ENCODE data around the gene TRMT11. TPM values are rescaled to one million over a fixed set of nuclear protein-coding genes. Genes with fewer than 3 reads are reported as not detected.
A peak's percentile ranks its signal among the peaks of the same experiment; 100 is the strongest.

TRMT11 gene
- total and polyA plus RNA-seq, 10 donors: 10.7 to 37.7 (median 22.2) TPM

DNA sequence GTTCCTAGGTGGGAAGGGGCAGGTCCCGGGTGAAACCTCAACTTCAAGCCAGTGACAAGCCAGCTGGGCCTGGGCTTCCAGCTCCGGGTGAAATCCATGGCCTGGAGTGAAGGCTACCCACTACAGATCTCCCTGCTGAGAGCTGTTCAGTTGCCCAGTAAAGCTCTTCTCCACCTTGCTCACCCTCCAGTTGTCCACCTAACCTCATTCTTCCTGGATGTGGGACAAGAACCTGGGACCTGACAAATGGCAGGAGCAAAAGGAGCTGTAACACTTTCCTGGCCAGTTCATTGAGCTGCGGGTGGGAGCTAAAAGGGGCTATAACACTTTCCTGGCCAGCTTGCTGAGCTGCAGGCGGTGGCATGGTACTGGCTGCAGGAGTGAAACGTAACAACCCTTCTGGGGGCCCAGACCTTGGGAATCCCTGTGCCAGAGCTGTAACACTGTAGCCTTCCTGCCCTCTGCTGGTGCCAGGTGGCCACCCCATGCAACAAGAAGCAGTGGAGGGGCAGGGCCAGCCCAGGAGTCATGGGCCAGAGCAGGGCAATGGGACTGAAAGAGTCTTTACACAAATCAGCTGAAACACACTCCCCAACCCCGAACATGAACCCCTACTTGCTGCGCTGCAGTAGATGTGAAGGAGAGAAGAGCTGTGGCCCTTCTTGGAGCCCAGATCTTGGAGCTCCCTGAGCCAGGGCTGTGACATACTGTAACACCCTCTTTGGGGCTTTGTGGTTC lies 33.4 kb upstream of the TRMT11 start:
- WGBS, 5 donors: 83 to 92% (median 88%) methylated on average over 7 of the region's 7 CpGs

DNA sequence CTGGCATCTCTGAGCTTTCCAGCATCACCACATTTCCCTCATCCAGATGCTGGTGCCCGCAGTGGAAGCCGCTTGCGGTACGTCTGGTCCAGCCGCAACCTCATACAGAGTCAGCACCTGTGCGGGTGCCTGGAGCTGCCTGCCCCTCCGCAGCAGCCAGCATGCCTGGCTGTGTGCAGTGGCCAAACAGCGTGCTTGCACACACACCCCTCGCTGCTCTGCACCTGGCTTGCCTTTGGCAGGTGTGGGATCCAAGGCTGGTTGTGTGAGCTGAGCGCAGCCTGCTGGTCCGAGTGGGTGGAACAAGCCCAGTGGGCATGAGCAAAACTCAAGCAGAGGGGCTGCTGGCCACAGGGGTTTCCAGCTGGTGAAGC lies 32.9 kb upstream of the TRMT11 start:
- Histone ChIP-seq H3K9me3 (no peaks in the 10 kb centered on the region), H3K4me3 (no peak overlapping the region), H3K4me1 (peaks cover 9 to 21% (median 19%) of the 10 kb centered on the region in 6 donors), H3K27ac (no peak overlapping the region), H3K36me3 (no peaks in the 10 kb centered on the region), H3K27me3 (replicated peaks in 1 of 7) (peaks cover 0 to 9% (median 0%) of the 10 kb centered on the region in 7 donors)
- WGBS, 5 donors: 75 to 90% (median 85%) methylated on average over 7 to 11 of the region's 11 CpGs
- TF ChIP-seq POLR2AphosphoS5 (IDR thresholded peaks at IDR 0.05) (no peak), POLR2A (IDR thresholded peaks at IDR 0.05) (no peak)
- TF ChIP-seq, protein P1, sequence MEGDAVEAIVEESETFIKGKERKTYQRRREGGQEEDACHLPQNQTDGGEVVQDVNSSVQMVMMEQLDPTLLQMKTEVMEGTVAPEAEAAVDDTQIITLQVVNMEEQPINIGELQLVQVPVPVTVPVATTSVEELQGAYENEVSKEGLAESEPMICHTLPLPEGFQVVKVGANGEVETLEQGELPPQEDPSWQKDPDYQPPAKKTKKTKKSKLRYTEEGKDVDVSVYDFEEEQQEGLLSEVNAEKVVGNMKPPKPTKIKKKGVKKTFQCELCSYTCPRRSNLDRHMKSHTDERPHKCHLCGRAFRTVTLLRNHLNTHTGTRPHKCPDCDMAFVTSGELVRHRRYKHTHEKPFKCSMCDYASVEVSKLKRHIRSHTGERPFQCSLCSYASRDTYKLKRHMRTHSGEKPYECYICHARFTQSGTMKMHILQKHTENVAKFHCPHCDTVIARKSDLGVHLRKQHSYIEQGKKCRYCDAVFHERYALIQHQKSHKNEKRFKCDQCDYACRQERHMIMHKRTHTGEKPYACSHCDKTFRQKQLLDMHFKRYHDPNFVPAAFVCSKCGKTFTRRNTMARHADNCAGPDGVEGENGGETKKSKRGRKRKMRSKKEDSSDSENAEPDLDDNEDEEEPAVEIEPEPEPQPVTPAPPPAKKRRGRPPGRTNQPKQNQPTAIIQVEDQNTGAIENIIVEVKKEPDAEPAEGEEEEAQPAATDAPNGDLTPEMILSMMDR (IDR thresholded peaks at IDR 0.05 in 8 of 11, conservative IDR thresholded peaks at IDR 0.05 in 3 of 11): no peak
- intact Hi-C loops (cut with DNase I; ENCODE audit: low total_unique reads): loop anchor here (10.0 kb wide), 1 partner anchor 99 kb away; no protein-coding TSS in a partner anchor
- peak; percentile 72 for DNase-seq

More for the DNA sequence above, 33.4 kb upstream of the TRMT11 start:
- H3K36me3 ChIP-seq: no peaks in the 10 kb centered on the region
- TF ChIP-seq POLR2A (IDR thresholded peaks at IDR 0.05): no peak
- TF ChIP-seq, protein P1 (IDR thresholded peaks at IDR 0.05 in 8 of 11, conservative IDR thresholded peaks at IDR 0.05 in 3 of 11): no peak
- no peak for TF ChIP-seq POLR2AphosphoS5 (IDR thresholded peaks at IDR 0.05)
- peaks cover 0 to 9% (median 0%) of the 10 kb centered on the region in 7 donors for H3K27me3 ChIP-seq (replicated peaks in 1 of 7)
- intact Hi-C loops (cut with DNase I; ENCODE audit: low total_unique reads): loop anchor here (10.0 kb wide), 1 partner anchor 98 kb away; no protein-coding TSS in a partner anchor
- no peak overlapping the region for H3K4me3 ChIP-seq
- H3K27ac ChIP-seq: no peak overlapping the region
- peak; percentile 71 for DNase-seq
- H3K4me1 ChIP-seq: peaks cover 7 to 16% (median 13%) of the 10 kb centered on the region in 6 donors
- H3K9me3 ChIP-seq: no peaks in the 10 kb centered on the region

DNA sequence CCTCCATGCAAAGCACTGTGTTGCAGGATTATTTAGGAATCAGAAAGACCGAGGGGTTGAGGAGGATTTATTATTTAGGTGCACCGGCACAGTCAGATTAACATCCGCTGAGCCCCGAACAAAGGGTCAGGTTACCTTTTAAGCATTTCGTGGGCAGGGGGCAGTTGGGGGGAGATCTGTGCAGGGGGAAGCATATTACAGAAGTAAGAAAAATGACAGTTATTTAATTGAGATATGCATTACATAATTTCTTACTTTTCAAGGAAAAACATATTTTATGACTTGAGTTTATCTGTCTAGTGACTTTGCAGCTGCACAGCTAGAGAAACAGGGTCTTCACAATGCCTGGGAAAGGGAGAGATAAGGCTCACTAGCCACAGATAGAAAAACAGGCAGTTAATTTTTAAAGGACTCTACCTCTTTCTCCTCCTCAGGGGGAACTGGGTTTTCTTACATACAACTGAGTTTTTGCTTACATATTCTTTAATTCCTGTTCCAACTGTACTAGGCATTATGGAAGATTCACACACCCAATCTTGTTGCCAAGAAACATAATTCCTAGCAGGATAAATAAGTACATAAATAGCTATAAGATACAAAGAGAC lies 31.5 kb upstream of the TRMT11 start:
- Histone ChIP-seq H3K27me3 (replicated peaks in 1 of 7) (peaks cover 0 to 9% (median 0%) of the 10 kb centered on the region in 7 donors), H3K4me3 (no peak overlapping the region), H3K27ac (no peak overlapping the region), H3K36me3 (no peaks in the 10 kb centered on the region), H3K4me1 (peaks cover 9 to 35% (median 30%) of the 10 kb centered on the region in 6 donors), H3K9me3 (no peaks in the 10 kb centered on the region)
- intact Hi-C loops (cut with DNase I; ENCODE audit: low total_unique reads): loop anchor here (5.0 to 10.0 kb wide), 2 partner anchors 100 to 173 kb away; no protein-coding TSS in a partner anchor
- 60 to 88% (median 75%) methylated on average over 5 of the region's 5 CpGs for WGBS, 5 donors
- no peak for DNase-seq
- TF ChIP-seq POLR2A (IDR thresholded peaks at IDR 0.05): no peak
- TF ChIP-seq, protein P1 (IDR thresholded peaks at IDR 0.05 in 8 of 11, conservative IDR thresholded peaks at IDR 0.05 in 3 of 11): no peak
- no peak for TF ChIP-seq POLR2AphosphoS5 (IDR thresholded peaks at IDR 0.05)

DNA sequence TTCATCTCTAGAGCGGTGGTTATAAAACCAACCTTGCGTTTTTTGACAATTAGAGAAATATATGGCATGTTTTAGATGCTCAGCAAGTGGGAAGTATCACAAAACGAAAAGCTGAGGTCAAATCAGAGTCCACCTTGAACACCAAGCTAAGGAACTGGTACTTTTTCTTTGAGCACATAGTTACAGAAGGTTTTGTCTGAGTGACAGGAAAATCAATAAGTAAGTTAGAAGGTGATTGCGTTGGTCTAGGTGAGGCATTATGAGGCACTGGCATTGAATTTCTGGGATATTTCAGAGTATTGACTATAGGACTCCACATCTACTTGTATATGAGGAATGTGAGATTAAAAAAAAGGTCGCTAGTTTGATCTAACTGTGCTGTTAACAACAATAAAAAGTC lies 30.4 kb upstream of the TRMT11 start:
- H3K27ac ChIP-seq: peak overlapping the region; percentile 55 to 99 (median 97)

More for the DNA sequence above, 30.4 kb upstream of the TRMT11 start:
- H3K27me3 ChIP-seq (replicated peaks in 1 of 7): peaks cover 0 to 9% (median 0%) of the 10 kb centered on the region in 7 donors
- WGBS, 5 donors: 44 to 55% (median 46%) methylated on average over 5 of the region's 5 CpGs
- H3K9me3 ChIP-seq: no peaks in the 10 kb centered on the region
- intact Hi-C loops (cut with DNase I; ENCODE audit: low total_unique reads): loop anchor here (5.0 to 10.0 kb wide), 2 partner anchors 101 to 174 kb away; no protein-coding TSS in a partner anchor
- TF ChIP-seq POLR2AphosphoS5 (IDR thresholded peaks at IDR 0.05) (no peak), POLR2A (IDR thresholded peaks at IDR 0.05) (no peak)
- TF ChIP-seq, protein P1 (IDR thresholded peaks at IDR 0.05 in 8 of 11, conservative IDR thresholded peaks at IDR 0.05 in 3 of 11): no peak
- peaks cover 0 to 2% (median 0%) of the 10 kb centered on the region in 6 donors for H3K36me3 ChIP-seq
- peak overlapping the region in 6 of 8 donors; percentile 67 to 91 (median 80) for H3K4me3 ChIP-seq
- DNase-seq: no peak
- H3K4me1 ChIP-seq: peaks cover 9 to 46% (median 34%) of the 10 kb centered on the region in 6 donors

Data from spleen (tissue), 11 donors.